Breast epithelium (tissue), 4 donors: Measurements from ENCODE around the gene RIPOR1. TPM values are rescaled to one million over a fixed set of nuclear protein-coding genes. Genes with fewer than 3 reads are reported as not detected.

Experiments used
- DNase-seq, 2 donors: peaks; one replicate each; pipeline ENCODE4 v3.0.0-alpha.2; 2019; ENCODE audit warnings: low spot score in 2 of 2
- H3K27ac ChIP-seq, 2 donors: fragments of 200-600 bp; sonication (generic) in 1 of 2; one replicate each; pipeline ENCODE4 v1.5.1; 2016 to 2019; ENCODE audit warnings: mild to moderate bottlenecking in 1 of 2
- H3K27me3 ChIP-seq, 2 donors: fragments of 200-600 bp; sonication (generic) in 1 of 2; one replicate each; pipeline versions ENCODE4 v1.5.1 to v1.6.0; 2017 to 2019; ENCODE audit warnings: control low read depth in 1 of 2, mild to moderate bottlenecking in 1 of 2
- H3K36me3 ChIP-seq: fragments of 200-600 bp; one replicate; pipeline ENCODE4 v1.5.1; 2019
- H3K4me1 ChIP-seq, 2 donors: fragments of 200-600 bp; sonication (generic); one replicate each; pipeline ENCODE4 v1.5.1; 2016 to 2019; ENCODE audit warnings: control low read depth in 1 of 2
- H3K4me3 ChIP-seq, 3 donors: fragments of 200-600 bp; sonication (generic); 1 replicate in 2 of 3; 2 replicates in 1 of 3; pipeline ENCODE4 v1.5.1; 2016 to 2019; ENCODE audit warnings: mild to moderate bottlenecking in 3 of 3, moderate library complexity in 2 of 3
- H3K9me3 ChIP-seq, 2 donors: fragments of 200-600 bp; sonication (generic) in 1 of 2; one replicate each; pipeline ENCODE4 v1.5.1; 2016 to 2019; ENCODE audit warnings: control low read depth in 1 of 2
- CTCF ChIP-seq, 3 donors: fragments of 450-650 bp; IDR thresholded peaks; one replicate each; pipeline ENCODE4 v1.5.1; 2016 to 2017; ENCODE audit warnings: antibody characterized with exemption in 3 of 3, mild to moderate bottlenecking in 3 of 3, moderate library complexity in 3 of 3
- POLR2A ChIP-seq: fragments of 450-650 bp; IDR thresholded peaks from one replicate; pipeline ENCODE4 v1.6.1; 2016; ENCODE audit warnings: antibody characterized with exemption, mild to moderate bottlenecking, moderate library complexity
- POLR2AphosphoS5 ChIP-seq, 3 donors: sonication (generic); formaldehyde crosslinking; IDR thresholded peaks; one replicate each; pipeline ENCODE4 v1.6.1; 2017; ENCODE audit warnings: antibody characterized with exemption in 3 of 3
- intact Hi-C: fragments of 100-400 bp; cut with DNase I; formaldehyde crosslinking; loops from one replicate; pipeline ENCODE4 v1.15.1; 2023; ENCODE audit warnings: low total_unique reads
- total RNA-seq, 3 donors: library from RNA; depleted of rRNA; stranded (reverse); fragments of >200 nt; gene quantifications; one replicate each; pipeline ENCODE4 v1.1.0, GENCODE V29; 2016

RIPOR1 gene
- total RNA-seq, 3 donors from 2014 or later, result 32.0 to 50.5 (median 33.4) TPM

- no peaks in the 10 kb centered on the region for H3K9me3 ChIP-seq
- no peak overlapping the region for H3K4me3 ChIP-seq
- no peaks in the 10 kb centered on the region for H3K36me3 ChIP-seq
- no peaks in the 10 kb centered on the region for H3K4me1 ChIP-seq
- no peak for DNase-seq
- TF ChIP-seq CTCF (IDR thresholded peaks at IDR 0.05), result no peak
- TF ChIP-seq POLR2AphosphoS5 (IDR thresholded peaks at IDR 0.05), result no peak
- no peak for TF ChIP-seq POLR2A
- intact Hi-C loops, result loop anchor here (5.0 kb wide), 1 partner anchor 574 kb away; no protein-coding TSS in a partner anchor
- H3K27ac ChIP-seq, result no peak overlapping the region
- H3K27me3 ChIP-seq, result no peaks in the 10 kb centered on the region
Measured at GRCh38 chr16:67518676-67519075, 10.0 kb upstream of the RIPOR1 start.

- Histone ChIP-seq H3K27me3 (no peaks in the 10 kb centered on the region), H3K4me1 (no peaks in the 10 kb centered on the region), H3K9me3 (no peaks in the 10 kb centered on the region), H3K36me3 (no peaks in the 10 kb centered on the region), H3K4me3 (no peak overlapping the region), H3K27ac (no peak overlapping the region)
- TF ChIP-seq POLR2AphosphoS5 (IDR thresholded peaks at IDR 0.05) (no peak), CTCF (IDR thresholded peaks at IDR 0.05) (no peak), POLR2A (no peak)
- no peak for DNase-seq
- intact Hi-C loops, result loop anchor here (5.0 kb wide), 1 partner anchor 573 kb away; no protein-coding TSS in a partner anchor
Measured at GRCh38 chr16:67519242-67519641, 9.4 kb upstream of the RIPOR1 start.

GRCh38 chr16:67521095-67521804, 7.4 kb upstream of the RIPOR1 start:
- Histone ChIP-seq H3K9me3 (no peaks in the 10 kb centered on the region), H3K36me3 (no peaks in the 10 kb centered on the region), H3K27ac (peak overlapping the region; percentile 85 to 96), H3K4me1 (no peaks in the 10 kb centered on the region), H3K27me3 (no peaks in the 10 kb centered on the region), H3K4me3 (peak overlapping the region; percentile 33 to 66 (median 47))
- DNase-seq, result peak; percentile 93 to 96
- peak; percentile 93 to 98 (median 97) for TF ChIP-seq CTCF (IDR thresholded peaks at IDR 0.05)
- no peak for TF ChIP-seq POLR2A
- peak; percentile 66 to 82 (median 68) for TF ChIP-seq POLR2AphosphoS5 (IDR thresholded peaks at IDR 0.05)
- intact Hi-C loops, result no loop called here

GRCh38 chr16:67525176-67525860, 3.3 kb upstream of the RIPOR1 start:
- TF ChIP-seq POLR2A (no peak), POLR2AphosphoS5 (IDR thresholded peaks at IDR 0.05) (no peak), CTCF (IDR thresholded peaks at IDR 0.05) (no peak)
- DNase-seq, result no peak
- no peaks in the 10 kb centered on the region for H3K36me3 ChIP-seq
- no peaks in the 10 kb centered on the region for H3K4me1 ChIP-seq
- H3K9me3 ChIP-seq, result no peaks in the 10 kb centered on the region
- intact Hi-C loops, result no loop called here
- H3K27ac ChIP-seq, result no peak overlapping the region
- no peaks in the 10 kb centered on the region for H3K27me3 ChIP-seq
- H3K4me3 ChIP-seq, result no peak overlapping the region

GRCh38 chr16:67526149-67526791, 2.4 kb upstream of the RIPOR1 start:
- no peaks in the 10 kb centered on the region for H3K36me3 ChIP-seq
- intact Hi-C loops, result no loop called here

More at GRCh38 chr16:67526149-67526791, 2.4 kb upstream of the RIPOR1 start:
- Histone ChIP-seq H3K27ac (no peak overlapping the region), H3K9me3 (no peaks in the 10 kb centered on the region), H3K4me1 (peaks cover 0 to 8% of the 10 kb centered on the region in 2 donors), H3K4me3 (no peak overlapping the region), H3K27me3 (no peaks in the 10 kb centered on the region)
- DNase-seq, result no peak
- no peak for TF ChIP-seq POLR2AphosphoS5 (IDR thresholded peaks at IDR 0.05)
- TF ChIP-seq POLR2A, result no peak
- no peak for TF ChIP-seq CTCF (IDR thresholded peaks at IDR 0.05)
